ENCODE measurements around the gene ATP5MK.

The ATP5MK gene

DNA sequence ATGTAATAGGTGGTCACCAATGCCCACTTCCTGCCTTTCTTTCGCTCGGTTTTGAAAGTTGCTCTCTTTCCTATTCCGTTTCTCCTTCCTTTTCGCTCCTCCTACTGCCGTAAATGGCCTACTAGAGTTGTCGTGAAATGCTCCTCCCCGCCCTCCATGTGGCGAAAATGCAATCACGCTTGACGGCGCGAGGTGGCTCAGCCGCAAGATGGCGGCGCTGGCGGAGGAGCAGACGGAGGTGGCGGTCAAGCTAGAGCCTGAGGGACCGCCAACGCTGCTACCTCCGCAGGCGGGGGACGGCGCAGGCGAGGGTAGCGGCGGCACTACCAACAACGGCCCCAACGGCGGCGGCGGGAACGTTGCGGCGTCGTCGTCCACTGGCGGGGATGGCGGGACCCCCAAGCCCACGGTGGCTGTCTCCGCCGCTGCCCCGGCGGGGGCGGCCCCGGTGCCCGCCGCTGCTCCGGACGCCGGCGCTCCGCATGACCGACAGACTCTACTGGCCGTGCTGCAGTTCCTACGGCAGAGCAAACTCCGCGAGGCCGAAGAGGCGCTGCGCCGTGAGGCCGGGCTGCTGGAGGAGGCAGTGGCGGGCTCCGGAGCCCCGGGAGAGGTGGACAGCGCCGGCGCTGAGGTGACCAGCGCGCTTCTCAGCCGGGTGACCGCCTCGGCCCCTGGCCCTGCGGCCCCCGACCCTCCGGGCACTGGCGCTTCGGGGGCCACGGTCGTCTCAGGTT is 28.3 kb downstream of the ATP5MK start, which contains the start of gene TAF5 (continued):
- TF ChIP-seq GLIS2 (tag by site-specific recombination; IDR thresholded peaks at IDR 0.05) (0 out of 2 replicates have a peak, but pooled peaks have one; percentile 34), ZNF521 (tag by site-specific recombination; IDR thresholded peaks at IDR 0.05) (no peak), ZNF596 (tag by site-specific recombination; IDR thresholded peaks at IDR 0.05) (no peak), ZSCAN23 (tag by site-specific recombination; IDR thresholded peaks at IDR 0.05) (no peak), ZNF621 (tag by site-specific recombination; IDR thresholded peaks at IDR 0.05) (no peak), ZNF366 (tag by site-specific recombination; conservative IDR thresholded peaks at IDR 0.05) (peak; percentile 100), ZNF585B (tag by site-specific recombination; IDR thresholded peaks at IDR 0.05) (no peak), TCF7L2 (IDR thresholded peaks at IDR 0.05; ENCODE audit: borderline replicate concordance, low read depth, low read length) (no peak), ZNF24 (tag by site-specific recombination; IDR thresholded peaks at IDR 0.05) (no peak), ZNF48 (tag by site-specific recombination; IDR thresholded peaks at IDR 0.05) (no peak), ZNF670 (tag by site-specific recombination; IDR thresholded peaks at IDR 0.05; ENCODE audit: low read depth) (no peak), ZNF777 (tag by site-specific recombination; IDR thresholded peaks at IDR 0.05; ENCODE audit: borderline replicate concordance) (peak; percentile 18; the same call in 1 of the 2 replicates), GLI2 (tag by site-specific recombination; IDR thresholded peaks at IDR 0.05; ENCODE audit: borderline replicate concordance, low read depth) (no peak), SETDB1 (IDR thresholded peaks at IDR 0.05; ENCODE audit: insufficient read length, low read length) (no peak), ZNF155 (tag by site-specific recombination; IDR thresholded peaks at IDR 0.05) (no peak), ZNF138 (tag by site-specific recombination; IDR thresholded peaks at IDR 0.05; ENCODE audit: borderline replicate concordance) (no peak), ZBTB1 (tag by site-specific recombination; IDR thresholded peaks at IDR 0.05) (no peak), ZBTB20 (tag by site-specific recombination; IDR thresholded peaks at IDR 0.05) (no peak; the same call in 1 of the 2 replicates)
- TF ChIP-seq, protein P1, sequence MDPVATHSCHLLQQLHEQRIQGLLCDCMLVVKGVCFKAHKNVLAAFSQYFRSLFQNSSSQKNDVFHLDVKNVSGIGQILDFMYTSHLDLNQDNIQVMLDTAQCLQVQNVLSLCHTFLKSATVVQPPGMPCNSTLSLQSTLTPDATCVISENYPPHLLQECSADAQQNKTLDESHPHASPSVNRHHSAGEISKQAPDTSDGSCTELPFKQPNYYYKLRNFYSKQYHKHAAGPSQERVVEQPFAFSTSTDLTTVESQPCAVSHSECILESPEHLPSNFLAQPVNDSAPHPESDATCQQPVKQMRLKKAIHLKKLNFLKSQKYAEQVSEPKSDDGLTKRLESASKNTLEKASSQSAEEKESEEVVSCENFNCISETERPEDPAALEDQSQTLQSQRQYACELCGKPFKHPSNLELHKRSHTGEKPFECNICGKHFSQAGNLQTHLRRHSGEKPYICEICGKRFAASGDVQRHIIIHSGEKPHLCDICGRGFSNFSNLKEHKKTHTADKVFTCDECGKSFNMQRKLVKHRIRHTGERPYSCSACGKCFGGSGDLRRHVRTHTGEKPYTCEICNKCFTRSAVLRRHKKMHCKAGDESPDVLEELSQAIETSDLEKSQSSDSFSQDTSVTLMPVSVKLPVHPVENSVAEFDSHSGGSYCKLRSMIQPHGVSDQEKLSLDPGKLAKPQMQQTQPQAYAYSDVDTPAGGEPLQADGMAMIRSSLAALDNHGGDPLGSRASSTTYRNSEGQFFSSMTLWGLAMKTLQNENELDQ (tag by site-specific recombination; IDR thresholded peaks at IDR 0.05; ENCODE audit: low read depth), result no peak

DNA sequence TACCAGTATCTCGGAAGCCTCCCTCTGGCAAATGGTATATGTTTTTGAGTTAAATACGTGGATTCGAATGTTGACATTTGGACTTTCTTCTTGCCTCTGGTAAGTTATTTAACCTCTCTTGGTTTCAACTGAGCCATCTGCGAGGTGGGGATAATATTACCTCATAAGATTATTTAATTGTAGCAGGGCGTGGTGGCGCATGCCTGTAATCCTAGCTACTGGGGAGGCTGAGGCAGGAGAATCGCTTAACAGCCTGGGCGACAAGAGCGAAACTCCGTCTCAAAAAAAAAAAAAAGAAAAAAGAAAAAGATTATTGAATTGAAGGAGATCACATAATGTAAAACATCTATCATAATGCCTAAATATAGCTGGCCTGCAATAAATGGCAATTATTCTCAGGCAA is 28.9 kb downstream of the ATP5MK start:
- ChIA-PET CTCF (interaction anchor here (0.6 kb wide), 1 partner anchor 549 kb away, joined by 3 read pairs; no protein-coding TSS in a partner anchor), POLR2A (interaction anchor here (0.6 to 2.1 kb wide), 9 partner anchors 13 to 1091 kb away, joined by 3 to 21 read pairs (median 4); partner anchors contain the start of genes ATP5MK, CALHM2, NEURL1 and PCGF6)
- Histone ChIP-seq H3K36me3 (ENCODE audit: control insufficient read depth in 2 of 2, insufficient read depth in 1 of 2, low read length in 2 of 2) (peaks cover 0 to 4% of the 10 kb centered on the region in 2 experiments; a peak in 1 of 3 replicates), H3K4me3 (ENCODE audit: low read depth, low read length) (peak overlapping the region; percentile 98), H3K9me3 (ENCODE audit: control insufficient read depth, insufficient read depth, low read depth, low read length) (no peaks in the 10 kb centered on the region), H3K4me1 (ENCODE audit: control insufficient read depth, insufficient read depth, low read length) (peaks cover 3% of the 10 kb centered on the region; the same call in 1 of the 2 replicates), H3K27ac (ENCODE audit: extremely low read depth, low read depth, low read length) (peak overlapping the region; percentile 71)
- TF ChIP-seq, protein P2, sequence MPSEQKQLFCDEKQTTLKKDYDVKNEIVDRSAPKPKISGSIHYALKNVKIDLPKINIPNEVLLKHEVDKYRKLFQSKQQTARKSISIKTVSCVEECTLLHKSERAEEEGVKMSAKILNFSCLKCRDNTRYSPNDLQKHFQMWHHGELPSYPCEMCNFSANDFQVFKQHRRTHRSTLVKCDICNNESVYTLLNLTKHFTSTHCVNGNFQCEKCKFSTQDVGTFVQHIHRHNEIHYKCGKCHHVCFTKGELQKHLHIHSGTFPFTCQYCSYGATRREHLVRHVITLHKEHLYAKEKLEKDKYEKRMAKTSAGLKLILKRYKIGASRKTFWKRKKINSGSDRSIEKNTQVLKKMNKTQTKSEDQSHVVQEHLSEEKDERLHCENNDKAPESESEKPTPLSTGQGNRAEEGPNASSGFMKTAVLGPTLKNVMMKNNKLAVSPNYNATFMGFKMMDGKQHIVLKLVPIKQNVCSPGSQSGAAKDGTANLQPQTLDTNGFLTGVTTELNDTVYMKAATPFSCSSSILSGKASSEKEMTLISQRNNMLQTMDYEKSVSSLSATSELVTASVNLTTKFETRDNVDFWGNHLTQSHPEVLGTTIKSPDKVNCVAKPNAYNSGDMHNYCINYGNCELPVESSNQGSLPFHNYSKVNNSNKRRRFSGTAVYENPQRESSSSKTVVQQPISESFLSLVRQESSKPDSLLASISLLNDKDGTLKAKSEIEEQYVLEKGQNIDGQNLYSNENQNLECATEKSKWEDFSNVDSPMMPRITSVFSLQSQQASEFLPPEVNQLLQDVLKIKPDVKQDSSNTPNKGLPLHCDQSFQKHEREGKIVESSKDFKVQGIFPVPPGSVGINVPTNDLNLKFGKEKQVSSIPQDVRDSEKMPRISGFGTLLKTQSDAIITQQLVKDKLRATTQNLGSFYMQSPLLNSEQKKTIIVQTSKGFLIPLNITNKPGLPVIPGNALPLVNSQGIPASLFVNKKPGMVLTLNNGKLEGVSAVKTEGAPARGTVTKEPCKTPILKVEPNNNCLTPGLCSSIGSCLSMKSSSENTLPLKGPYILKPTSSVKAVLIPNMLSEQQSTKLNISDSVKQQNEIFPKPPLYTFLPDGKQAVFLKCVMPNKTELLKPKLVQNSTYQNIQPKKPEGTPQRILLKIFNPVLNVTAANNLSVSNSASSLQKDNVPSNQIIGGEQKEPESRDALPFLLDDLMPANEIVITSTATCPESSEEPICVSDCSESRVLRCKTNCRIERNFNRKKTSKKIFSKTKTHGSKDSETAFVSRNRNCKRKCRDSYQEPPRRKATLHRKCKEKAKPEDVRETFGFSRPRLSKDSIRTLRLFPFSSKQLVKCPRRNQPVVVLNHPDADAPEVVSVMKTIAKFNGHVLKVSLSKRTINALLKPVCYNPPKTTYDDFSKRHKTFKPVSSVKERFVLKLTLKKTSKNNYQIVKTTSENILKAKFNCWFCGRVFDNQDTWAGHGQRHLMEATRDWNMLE (tag by site-specific recombination; conservative IDR thresholded peaks at IDR 0.05; ENCODE audit: low read depth), result peak; percentile 72
- TF ChIP-seq SP2 (tag by site-specific recombination; IDR thresholded peaks at IDR 0.05) (no peak), ZNF791 (tag by site-specific recombination; IDR thresholded peaks at IDR 0.05) (no peak), ZNF623 (tag by site-specific recombination; IDR thresholded peaks at IDR 0.05) (no peak), ZBTB8A (tag by site-specific recombination; IDR thresholded peaks at IDR 0.05) (0 out of 2 replicates have a peak, but pooled peaks have one; percentile 10), ZSCAN23 (tag by site-specific recombination; IDR thresholded peaks at IDR 0.05) (peak; percentile 68; the same call in 1 of the 2 replicates), ZNF341 (tag by site-specific recombination; IDR thresholded peaks at IDR 0.05; ENCODE audit: low read depth) (peak; percentile 78), SP7 (tag by site-specific recombination; IDR thresholded peaks at IDR 0.05) (peak; percentile 69; the same call in 1 of the 2 replicates), ZNF664 (tag by site-specific recombination; IDR thresholded peaks at IDR 0.05) (peak; percentile 42; the same call in 1 of the 2 replicates), ZNF2 (tag by site-specific recombination; IDR thresholded peaks at IDR 0.05) (0 out of 2 replicates have a peak, but pooled peaks have one; percentile 79)
- TF ChIP-seq, protein P3, sequence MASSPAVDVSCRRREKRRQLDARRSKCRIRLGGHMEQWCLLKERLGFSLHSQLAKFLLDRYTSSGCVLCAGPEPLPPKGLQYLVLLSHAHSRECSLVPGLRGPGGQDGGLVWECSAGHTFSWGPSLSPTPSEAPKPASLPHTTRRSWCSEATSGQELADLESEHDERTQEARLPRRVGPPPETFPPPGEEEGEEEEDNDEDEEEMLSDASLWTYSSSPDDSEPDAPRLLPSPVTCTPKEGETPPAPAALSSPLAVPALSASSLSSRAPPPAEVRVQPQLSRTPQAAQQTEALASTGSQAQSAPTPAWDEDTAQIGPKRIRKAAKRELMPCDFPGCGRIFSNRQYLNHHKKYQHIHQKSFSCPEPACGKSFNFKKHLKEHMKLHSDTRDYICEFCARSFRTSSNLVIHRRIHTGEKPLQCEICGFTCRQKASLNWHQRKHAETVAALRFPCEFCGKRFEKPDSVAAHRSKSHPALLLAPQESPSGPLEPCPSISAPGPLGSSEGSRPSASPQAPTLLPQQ (tag by site-specific recombination; IDR thresholded peaks at IDR 0.05), result 0 out of 2 replicates have a peak, but pooled peaks have one; percentile 11

Data from HEK293 (cell line).